Measurements from ENCODE around the gene ASS1.
A peak's percentile ranks its signal among the peaks of the same experiment; 100 is the strongest.
"Not testable (repeated sequence)": the region's sequence is repeated elsewhere in the genome, so short reads cannot be mapped to it uniquely, and the experiment has no call there.

ASS1 gene

DNA sequence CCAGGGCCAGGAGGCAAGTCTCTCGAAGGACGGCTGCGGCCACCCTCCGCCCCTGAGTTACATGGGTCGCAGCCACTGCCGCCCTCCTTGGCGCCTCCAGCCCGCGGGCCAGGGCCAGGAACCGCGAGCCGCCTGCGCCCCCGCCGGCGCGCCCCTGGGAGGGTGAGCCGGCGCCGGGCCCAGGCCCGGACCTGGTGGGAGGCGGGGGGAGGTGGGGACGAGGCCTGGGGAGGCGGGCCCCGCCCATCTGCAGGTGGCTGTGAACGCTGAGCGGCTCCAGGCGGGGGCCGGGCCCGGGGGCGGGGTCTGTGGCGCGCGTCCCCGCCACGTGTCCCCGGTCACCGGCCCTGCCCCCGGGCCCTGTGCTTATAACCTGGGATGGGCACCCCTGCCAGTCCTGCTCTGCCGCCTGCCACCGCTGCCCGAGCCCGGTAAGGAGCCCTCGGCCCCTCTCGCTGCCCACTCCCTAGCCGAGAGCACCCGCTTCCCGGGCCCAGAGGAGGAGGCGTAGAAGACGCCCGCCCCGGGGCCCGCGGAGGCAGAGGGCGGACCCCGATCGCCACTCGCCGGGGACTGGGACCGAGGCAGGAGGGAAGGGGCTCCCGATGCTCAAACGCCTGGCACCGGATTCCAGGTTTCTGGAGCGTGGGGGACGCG is at the start of gene ASS1:
ASS1 (plus strand) TSS at position 397 of the 657 bp plus-strand sequence. CDS start 7,268 bp downstream, outside the sequence.
- DNase-seq, result no peak

- DNase-seq, result no peak
These were observed 48.8 kb upstream of the ASS1 start for GRCh38 chr9:130395810-130396435.

DNA sequence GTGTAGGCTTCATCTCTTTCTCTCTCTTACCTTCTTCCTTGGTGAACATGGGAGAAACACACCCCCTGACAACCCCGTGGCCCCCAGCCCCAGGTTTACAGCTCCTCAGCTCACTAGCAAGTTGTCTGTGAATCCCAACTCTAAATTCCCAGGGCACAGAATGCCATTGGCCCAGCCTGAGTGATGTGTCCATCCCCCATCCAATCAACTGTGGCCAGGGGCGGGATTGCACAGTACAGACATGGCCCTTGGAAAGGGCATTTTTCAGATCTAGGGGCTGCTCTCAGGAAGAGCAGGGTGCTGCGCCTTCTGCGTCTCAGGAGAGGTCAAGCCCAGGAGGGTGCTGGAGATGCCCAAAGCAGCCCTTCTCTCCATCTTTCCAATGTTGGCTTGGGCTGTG is 48.2 kb upstream of the ASS1 start:
- no peak for DNase-seq

DNA sequence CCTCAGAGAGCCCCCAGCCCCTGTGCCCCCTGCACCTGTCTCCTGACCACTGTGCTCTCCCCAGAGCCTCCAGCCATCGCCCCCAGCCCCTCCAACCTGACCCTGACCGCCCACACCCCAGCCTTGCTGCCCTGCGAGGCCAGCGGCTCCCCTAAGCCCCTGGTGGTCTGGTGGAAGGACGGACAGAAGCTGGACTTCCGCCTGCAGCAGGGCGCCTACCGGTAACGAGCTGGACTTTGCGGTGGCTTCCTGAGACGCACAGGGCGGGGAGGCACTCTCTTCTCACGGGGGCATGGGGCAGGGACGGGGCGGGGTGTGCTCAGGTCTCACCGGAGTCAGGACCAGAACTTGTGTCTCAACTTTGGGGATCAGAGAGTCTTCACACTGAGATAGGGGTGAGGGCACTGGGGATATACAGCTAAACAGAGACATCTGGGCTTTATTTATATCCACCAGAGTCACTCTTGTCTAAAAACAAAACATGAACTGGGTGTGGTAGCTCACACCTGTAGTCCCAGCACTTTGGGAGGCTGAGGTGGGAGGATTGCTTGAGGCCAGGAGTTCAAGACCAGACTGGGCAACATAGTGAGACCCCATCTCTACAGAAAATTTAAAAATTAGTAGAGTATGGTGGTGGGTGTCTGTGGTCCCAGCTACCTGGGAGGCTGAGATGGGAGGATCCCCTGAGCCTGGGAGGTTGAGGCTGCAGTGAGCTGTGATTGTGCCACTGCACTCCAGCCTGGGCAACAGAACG is 46.1 kb upstream of the ASS1 start:
- no peak for DNase-seq

GRCh38 chr9:130399768-130400167 is 45.0 kb upstream of the ASS1 start:
- DNase-seq, result no peak

DNA sequence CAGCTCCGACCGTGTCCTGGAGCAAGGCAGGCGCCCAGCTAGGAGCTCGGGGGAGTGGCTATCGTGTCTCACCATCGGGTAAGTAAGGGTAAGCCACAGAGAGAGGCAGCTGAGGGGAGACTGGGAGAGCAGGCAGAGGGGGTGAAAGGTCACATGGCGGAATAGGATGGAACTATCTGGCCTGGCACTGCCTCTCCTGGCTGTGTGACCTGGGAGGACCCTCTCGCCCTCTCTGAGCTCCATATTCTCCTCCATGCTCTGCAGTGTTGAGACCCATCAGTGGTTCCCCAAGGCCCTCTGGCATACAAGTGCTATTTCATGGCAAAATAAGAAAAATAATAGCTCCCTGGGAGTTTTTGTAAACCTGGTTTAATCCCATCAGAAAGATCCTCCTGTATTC is 43.9 kb upstream of the ASS1 start:
- no peak for DNase-seq

- not testable (repeated sequence) for DNase-seq
These were observed 43.0 kb upstream of the ASS1 start for GRCh38 chr9:130401742-130402141.

DNA sequence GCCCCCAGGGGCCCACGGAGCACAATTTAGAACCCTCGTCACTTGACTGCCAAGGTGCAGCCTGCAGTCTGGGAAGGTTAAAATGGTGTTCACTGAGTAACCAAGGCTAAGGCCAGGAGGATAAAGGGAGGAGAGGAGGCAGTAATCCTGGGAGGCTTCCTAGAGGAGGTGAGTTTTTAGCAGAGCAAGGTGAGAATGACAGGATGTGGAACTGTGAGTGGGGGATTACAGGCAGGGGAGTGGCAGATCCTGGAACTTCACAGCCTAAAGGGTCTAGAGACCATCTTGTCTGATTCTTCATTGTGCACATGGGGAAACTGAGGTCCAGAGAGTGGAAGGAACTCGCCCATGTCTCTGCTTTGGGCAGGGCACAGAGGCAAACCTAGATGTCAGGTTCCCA is 42.5 kb upstream of the ASS1 start:
- no peak for DNase-seq

DNA sequence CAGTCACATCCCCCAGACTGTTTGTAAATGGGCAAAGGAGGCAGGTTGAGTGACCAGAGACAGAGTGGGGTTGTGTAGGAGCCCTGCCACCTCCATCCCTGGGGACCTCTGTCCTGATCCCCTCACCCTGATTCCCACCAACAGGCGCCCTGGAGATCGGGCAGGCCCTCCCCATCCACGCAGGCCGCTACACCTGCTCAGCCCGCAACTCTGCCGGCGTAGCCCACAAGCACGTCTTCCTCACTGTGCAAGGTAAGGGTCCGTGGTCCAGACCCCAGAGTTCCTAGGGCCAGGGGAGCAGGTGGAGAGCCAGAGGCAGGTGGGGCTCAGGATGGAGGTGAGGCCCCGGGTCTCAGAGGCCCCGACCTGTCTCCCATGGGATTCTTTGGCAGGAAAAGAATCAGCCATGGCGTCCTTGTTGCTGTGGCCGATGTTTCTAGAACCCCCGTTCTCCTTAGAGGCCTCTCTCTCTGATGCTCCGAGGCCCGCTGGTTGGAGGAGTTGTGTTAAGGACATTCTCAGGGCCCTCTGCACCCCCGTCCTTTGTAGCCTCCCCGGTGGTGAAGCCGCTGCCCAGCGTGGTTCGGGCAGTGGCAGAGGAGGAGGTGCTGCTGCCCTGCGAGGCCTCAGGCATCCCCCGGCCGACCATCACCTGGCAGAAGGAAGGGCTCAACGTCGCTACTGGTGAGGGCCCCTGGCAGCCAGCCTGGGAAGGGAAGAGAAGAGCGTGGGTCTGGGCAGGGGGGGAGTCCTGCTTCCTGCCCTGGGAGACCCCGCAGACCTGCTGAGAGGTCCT is 41.9 kb upstream of the ASS1 start:
- DNase-seq, result no peak

- no peak for DNase-seq
These were observed 39.0 kb upstream of the ASS1 start for GRCh38 chr9:130405657-130406257.

- no peak for DNase-seq
These were observed 38.4 kb upstream of the ASS1 start for GRCh38 chr9:130406278-130406895.

DNA sequence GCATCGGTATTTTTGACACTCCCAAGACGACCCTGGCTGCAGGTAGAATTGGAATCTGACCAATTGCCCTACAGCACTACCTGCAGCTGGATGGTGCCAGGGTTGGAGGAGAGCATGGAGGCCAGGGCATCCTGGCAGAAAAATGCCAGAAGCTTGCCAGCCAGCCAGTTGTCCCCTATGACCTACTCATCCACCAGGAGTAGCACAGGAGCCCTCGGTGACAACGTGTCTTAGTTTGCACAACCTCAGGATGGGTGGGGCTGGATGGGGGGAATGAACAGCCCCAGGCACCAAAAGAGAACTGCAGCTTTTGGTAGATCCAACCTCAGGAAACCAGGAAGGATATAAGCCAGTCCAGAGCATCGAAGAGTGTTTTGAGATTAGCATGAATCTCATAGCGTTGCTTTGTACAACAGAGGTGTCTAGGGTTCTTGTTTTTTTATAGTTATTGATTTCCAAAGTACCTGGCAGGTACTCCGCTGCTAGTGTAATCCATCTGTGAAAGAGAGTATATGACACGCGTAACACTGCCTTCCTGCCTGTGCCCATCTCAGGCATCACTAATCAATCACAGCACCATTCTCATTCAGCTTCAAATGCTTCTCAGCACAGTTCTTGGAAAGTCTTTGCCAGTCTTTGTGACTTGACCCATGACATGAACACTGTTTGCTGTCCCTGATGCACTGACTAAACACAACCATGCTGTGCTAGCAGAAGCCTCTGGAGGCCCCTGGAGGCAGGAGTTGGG is 36.7 kb upstream of the ASS1 start:
- no peak for DNase-seq

GRCh38 chr9:130408669-130409068 is 36.1 kb upstream of the ASS1 start:
- DNase-seq, result no peak

DNA sequence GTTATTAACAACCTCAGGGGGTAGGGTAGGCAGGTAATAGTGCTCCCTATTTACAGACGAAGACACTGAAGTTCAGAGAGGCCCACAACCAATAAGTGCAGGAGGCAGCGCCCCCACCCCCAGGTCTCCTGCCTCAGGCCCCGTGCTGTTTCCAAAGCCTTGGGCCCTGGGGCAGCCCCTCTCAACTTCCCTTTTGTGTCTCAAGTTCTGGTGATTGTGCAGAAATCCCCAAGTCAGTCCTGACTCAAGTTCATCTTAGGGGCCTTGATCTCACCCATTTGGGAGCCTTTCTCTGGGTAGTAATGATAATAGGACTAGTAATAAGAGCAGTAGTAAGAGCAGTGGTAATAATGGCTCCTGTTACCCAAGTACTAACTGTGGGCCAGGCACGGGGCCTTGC is 35.5 kb upstream of the ASS1 start:
- no peak for DNase-seq

- DNase-seq, result no peak
These were observed 34.3 kb upstream of the ASS1 start for GRCh38 chr9:130410443-130410842.

DNA sequence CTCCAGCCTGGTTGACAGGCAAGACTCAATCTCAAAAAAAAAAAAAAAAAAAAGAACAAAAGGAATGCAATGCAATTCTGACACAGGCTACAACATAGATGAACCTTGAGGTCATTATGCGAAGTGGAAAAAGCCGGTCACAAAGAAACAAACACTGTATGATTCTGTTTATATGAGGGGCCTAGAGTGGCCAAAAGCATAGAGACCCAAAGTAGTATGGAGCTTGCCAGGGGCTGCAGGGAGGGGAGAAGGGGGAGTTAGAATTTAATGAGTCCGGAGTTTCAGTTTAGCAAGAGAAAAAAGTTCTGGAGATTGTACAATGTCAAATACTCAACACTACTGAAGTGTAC is 33.2 kb upstream of the ASS1 start:
- DNase-seq, result no peak

DNA sequence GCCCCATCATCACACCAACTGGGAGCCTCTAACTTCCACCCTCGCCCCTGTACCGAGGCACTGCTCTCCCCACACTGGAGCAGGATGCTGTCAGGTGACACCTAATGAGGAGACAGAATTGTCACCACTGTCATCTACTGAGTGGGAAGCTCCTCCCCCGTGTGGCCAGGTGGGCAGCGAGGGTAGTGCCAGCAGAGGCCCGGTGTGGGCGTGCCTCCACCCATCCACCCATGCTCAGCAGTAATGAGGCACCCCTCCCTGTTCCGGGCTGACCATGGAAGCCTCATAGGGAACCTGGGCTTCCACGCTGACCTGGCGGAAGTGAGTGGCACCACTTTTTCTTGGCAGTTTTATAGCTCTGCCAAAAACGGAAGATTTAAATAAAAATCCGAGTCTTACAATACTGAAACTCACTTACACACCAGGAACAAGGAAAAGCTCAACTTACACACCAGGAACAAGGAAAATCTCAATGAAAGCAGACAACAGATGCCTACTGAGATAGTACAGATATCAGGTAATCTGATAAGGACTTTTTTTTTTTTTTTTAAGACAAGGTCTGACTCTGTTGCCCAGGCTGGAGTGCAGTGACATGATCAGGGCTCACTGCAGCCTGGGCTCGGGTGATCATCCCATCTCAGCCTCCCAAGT is 30.6 kb upstream of the ASS1 start:
- no peak for DNase-seq

- no peak for DNase-seq
These were observed 29.6 kb upstream of the ASS1 start for GRCh38 chr9:130414910-130415746.

DNA sequence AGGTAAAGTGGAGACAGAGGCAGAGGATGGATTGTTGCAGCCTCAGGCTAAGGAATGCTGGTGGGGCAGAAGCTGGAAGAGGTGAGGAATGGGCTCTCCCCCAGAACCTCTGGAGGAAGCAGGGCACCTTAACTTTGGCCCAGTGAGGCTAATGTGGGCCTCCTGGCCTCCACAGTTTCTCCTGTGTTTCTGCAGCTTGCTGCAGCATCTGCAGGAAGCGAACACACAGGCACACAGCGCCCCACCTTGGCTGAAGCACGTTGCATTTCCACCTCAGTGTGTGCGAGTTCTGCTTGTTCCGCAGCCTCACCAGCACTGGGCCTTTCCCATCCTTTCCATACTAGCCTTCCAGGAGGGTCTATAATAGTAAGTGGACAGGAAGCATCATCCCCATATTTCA is 27.2 kb upstream of the ASS1 start:
- peak; percentile 22 for DNase-seq

- DNase-seq, result no peak
These were observed 26.0 kb upstream of the ASS1 start for GRCh38 chr9:130418776-130419175.
